Measurements from ENCODE around the gene PTPRN2. TPM values are rescaled to one million over a fixed set of nuclear protein-coding genes. Genes with fewer than 3 reads are reported as not detected.

The PTPRN2 gene
- total RNA-seq, 1 experiment from 2014 or later, result not detected

- no peaks in the 10 kb centered on the region for H3K36me3 ChIP-seq (ENCODE audit: low read depth)
- no peaks in the 10 kb centered on the region for H3K4me1 ChIP-seq (replicated peaks; ENCODE audit: insufficient read depth)
- no peaks in the 10 kb centered on the region for H3K9me2 ChIP-seq (ENCODE audit: insufficient read depth)
- ChIA-PET POLR2A (ENCODE audit: unreplicated experiment) (no interaction called here), CTCF (no interaction called here)
- no peak overlapping the region for H3K27ac ChIP-seq
- no peaks in the 10 kb centered on the region for H3K79me2 ChIP-seq (ENCODE audit: low read depth)
- no peaks in the 10 kb centered on the region for H3F3A ChIP-seq (ENCODE audit: insufficient read depth, low read depth)
- H3K4me3 ChIP-seq, result no peak overlapping the region
- TF ChIP-seq, protein P1, sequence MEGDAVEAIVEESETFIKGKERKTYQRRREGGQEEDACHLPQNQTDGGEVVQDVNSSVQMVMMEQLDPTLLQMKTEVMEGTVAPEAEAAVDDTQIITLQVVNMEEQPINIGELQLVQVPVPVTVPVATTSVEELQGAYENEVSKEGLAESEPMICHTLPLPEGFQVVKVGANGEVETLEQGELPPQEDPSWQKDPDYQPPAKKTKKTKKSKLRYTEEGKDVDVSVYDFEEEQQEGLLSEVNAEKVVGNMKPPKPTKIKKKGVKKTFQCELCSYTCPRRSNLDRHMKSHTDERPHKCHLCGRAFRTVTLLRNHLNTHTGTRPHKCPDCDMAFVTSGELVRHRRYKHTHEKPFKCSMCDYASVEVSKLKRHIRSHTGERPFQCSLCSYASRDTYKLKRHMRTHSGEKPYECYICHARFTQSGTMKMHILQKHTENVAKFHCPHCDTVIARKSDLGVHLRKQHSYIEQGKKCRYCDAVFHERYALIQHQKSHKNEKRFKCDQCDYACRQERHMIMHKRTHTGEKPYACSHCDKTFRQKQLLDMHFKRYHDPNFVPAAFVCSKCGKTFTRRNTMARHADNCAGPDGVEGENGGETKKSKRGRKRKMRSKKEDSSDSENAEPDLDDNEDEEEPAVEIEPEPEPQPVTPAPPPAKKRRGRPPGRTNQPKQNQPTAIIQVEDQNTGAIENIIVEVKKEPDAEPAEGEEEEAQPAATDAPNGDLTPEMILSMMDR (conservative IDR thresholded peaks at IDR 0.05), result no peak
- TF ChIP-seq EZH2 (IDR thresholded peaks at IDR 0.05; ENCODE audit: low read depth), result no peak
- no TSS peak for BruUV-seq (replicated peaks)
- peaks cover 67% of the 10 kb centered on the region for H3K27me3 ChIP-seq (ENCODE audit: insufficient read depth, low read depth)
- no peaks in the 10 kb centered on the region; the same call in 1 of the 2 replicates for H4K20me1 ChIP-seq (ENCODE audit: insufficient read depth)
- H3K9me3 ChIP-seq (ENCODE audit: insufficient read depth, low read depth), result no peaks in the 10 kb centered on the region
- H2AFZ ChIP-seq, result no peak overlapping the region
- DNase-seq, result no peak
- intact Hi-C loops (cut with micrococcal nuclease; ENCODE audit: unreplicated experiment), result no loop called here
- no peak overlapping the region for H3K4me2 ChIP-seq
These were observed 937.4 kb downstream of the PTPRN2 start for GRCh38 chr7:157650131-157650631.

DNA sequence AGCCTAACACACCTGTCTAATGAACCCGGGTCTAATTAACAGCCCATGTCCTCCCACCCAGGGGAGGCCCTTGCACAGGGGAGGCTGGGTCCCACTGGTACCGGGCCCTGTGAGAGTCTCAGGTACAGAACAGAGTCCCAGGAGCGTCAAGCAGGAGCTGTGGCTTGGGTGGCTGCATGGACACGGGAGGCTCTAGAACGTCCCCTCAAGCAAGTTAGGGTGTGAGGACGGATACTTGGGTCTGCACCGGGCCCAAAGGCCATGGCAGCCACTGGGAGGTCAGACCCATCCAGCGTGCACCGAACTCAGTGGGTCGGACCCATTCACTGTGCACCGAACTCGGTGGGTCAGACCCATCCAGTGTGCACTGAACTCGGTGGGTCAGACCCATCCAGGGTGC is 941.1 kb downstream of the PTPRN2 start:
- intact Hi-C loops (cut with micrococcal nuclease; ENCODE audit: unreplicated experiment), result no loop called here
- no peak overlapping the region for H3K4me3 ChIP-seq
- ChIA-PET POLR2A (ENCODE audit: unreplicated experiment) (no interaction called here), CTCF (no interaction called here)
- no peaks in the 10 kb centered on the region for H3F3A ChIP-seq (ENCODE audit: insufficient read depth, low read depth)
- no peaks in the 10 kb centered on the region for H3K9me2 ChIP-seq (ENCODE audit: insufficient read depth)
- no peaks in the 10 kb centered on the region for H3K9me3 ChIP-seq (ENCODE audit: insufficient read depth, low read depth)
- peaks cover 71% of the 10 kb centered on the region for H3K27me3 ChIP-seq (ENCODE audit: insufficient read depth, low read depth)
- H3K27ac ChIP-seq, result no peak overlapping the region
- H3K4me1 ChIP-seq (replicated peaks; ENCODE audit: insufficient read depth), result no peaks in the 10 kb centered on the region
- no peak overlapping the region for H3K4me2 ChIP-seq
- no peaks in the 10 kb centered on the region; the same call in 1 of the 2 replicates for H4K20me1 ChIP-seq (ENCODE audit: insufficient read depth)
- TF ChIP-seq, protein P1 (conservative IDR thresholded peaks at IDR 0.05), result no peak
- TF ChIP-seq EZH2 (IDR thresholded peaks at IDR 0.05; ENCODE audit: low read depth), result no peak
- H3K36me3 ChIP-seq (ENCODE audit: low read depth), result no peaks in the 10 kb centered on the region
- H2AFZ ChIP-seq, result no peak overlapping the region
- no peaks in the 10 kb centered on the region for H3K79me2 ChIP-seq (ENCODE audit: low read depth)
- no peak for DNase-seq
- BruUV-seq (replicated peaks), result no TSS peak

- no peaks in the 10 kb centered on the region; the same call in 1 of the 2 replicates for H4K20me1 ChIP-seq (ENCODE audit: insufficient read depth)
- no peaks in the 10 kb centered on the region for H3K79me2 ChIP-seq (ENCODE audit: low read depth)
- H3K4me2 ChIP-seq, result no peak overlapping the region
- POLR2A ChIA-PET (ENCODE audit: unreplicated experiment), result no interaction called here
- intact Hi-C loops (cut with micrococcal nuclease; ENCODE audit: unreplicated experiment), result no loop called here
- BruUV-seq (replicated peaks), result no TSS peak
- CTCF ChIA-PET, result no interaction called here
- TF ChIP-seq, protein P1 (conservative IDR thresholded peaks at IDR 0.05), result no peak
- TF ChIP-seq EZH2 (IDR thresholded peaks at IDR 0.05; ENCODE audit: low read depth), result no peak
- no peak overlapping the region for H2AFZ ChIP-seq
- H3F3A ChIP-seq (ENCODE audit: insufficient read depth, low read depth), result no peaks in the 10 kb centered on the region
- H3K9me2 ChIP-seq (ENCODE audit: insufficient read depth), result no peaks in the 10 kb centered on the region
- H3K4me1 ChIP-seq (replicated peaks; ENCODE audit: insufficient read depth), result no peaks in the 10 kb centered on the region
- DNase-seq, result no peak
- H3K36me3 ChIP-seq (ENCODE audit: low read depth), result no peaks in the 10 kb centered on the region
- H3K27ac ChIP-seq, result no peak overlapping the region
- no peak overlapping the region for H3K4me3 ChIP-seq
- peaks cover 71% of the 10 kb centered on the region for H3K27me3 ChIP-seq (ENCODE audit: insufficient read depth, low read depth)
- no peaks in the 10 kb centered on the region for H3K9me3 ChIP-seq (ENCODE audit: insufficient read depth, low read depth)
These were observed 942.1 kb downstream of the PTPRN2 start for GRCh38 chr7:157645539-157645938.

All from PC-9 (cell line).